Measurements from ENCODE around the gene IFRD2. TPM values are rescaled to one million over a fixed set of nuclear protein-coding genes. Genes with fewer than 3 reads are reported as not detected.

The IFRD2 gene
- total and polyA plus RNA-seq, 9 of the 15 experiments (the other 6 are each of a cell fraction or from before 2014, with no cell fraction given) = 30.5 to 115 (median 52.8) TPM

DNA sequence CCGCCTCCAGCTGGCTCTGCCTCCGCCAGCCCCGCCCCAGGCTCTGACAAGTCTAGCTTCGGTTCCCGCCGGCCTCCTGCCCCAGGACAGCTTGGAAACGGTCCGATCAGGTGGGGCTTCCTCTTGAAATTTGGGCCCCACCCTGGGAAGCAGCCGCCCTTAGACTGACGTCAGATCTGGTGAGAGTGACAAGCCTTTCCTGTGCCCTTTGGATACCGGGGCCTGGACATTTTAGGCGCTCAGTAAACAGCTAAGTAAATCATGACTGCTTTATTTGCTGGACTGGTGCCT, 7.4 kb upstream of the IFRD2 start (continued):
- TF ChIP-seq TOE1 (IDR thresholded peaks at IDR 0.05; ENCODE audit: borderline replicate concordance) = no peak
- no peak for TF ChIP-seq TOE1 (CRISPR knock-in tag; IDR thresholded peaks at IDR 0.05; ENCODE audit: borderline replicate concordance, low read depth)
- TF ChIP-seq BCL6 (CRISPR knock-in tag; IDR thresholded peaks at IDR 0.05) = no peak
- TF ChIP-seq, protein P1, sequence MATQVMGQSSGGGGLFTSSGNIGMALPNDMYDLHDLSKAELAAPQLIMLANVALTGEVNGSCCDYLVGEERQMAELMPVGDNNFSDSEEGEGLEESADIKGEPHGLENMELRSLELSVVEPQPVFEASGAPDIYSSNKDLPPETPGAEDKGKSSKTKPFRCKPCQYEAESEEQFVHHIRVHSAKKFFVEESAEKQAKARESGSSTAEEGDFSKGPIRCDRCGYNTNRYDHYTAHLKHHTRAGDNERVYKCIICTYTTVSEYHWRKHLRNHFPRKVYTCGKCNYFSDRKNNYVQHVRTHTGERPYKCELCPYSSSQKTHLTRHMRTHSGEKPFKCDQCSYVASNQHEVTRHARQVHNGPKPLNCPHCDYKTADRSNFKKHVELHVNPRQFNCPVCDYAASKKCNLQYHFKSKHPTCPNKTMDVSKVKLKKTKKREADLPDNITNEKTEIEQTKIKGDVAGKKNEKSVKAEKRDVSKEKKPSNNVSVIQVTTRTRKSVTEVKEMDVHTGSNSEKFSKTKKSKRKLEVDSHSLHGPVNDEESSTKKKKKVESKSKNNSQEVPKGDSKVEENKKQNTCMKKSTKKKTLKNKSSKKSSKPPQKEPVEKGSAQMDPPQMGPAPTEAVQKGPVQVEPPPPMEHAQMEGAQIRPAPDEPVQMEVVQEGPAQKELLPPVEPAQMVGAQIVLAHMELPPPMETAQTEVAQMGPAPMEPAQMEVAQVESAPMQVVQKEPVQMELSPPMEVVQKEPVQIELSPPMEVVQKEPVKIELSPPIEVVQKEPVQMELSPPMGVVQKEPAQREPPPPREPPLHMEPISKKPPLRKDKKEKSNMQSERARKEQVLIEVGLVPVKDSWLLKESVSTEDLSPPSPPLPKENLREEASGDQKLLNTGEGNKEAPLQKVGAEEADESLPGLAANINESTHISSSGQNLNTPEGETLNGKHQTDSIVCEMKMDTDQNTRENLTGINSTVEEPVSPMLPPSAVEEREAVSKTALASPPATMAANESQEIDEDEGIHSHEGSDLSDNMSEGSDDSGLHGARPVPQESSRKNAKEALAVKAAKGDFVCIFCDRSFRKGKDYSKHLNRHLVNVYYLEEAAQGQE (IDR thresholded peaks at IDR 0.05; ENCODE audit: borderline replicate concordance) = 0 out of 2 replicates have a peak, but pooled peaks have one; percentile 19
- TF ChIP-seq, protein P1 (CRISPR knock-in tag; IDR thresholded peaks at IDR 0.05; ENCODE audit: low read depth) = no peak
- TF ChIP-seq, protein P2, sequence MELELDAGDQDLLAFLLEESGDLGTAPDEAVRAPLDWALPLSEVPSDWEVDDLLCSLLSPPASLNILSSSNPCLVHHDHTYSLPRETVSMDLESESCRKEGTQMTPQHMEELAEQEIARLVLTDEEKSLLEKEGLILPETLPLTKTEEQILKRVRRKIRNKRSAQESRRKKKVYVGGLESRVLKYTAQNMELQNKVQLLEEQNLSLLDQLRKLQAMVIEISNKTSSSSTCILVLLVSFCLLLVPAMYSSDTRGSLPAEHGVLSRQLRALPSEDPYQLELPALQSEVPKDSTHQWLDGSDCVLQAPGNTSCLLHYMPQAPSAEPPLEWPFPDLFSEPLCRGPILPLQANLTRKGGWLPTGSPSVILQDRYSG (tag; conservative IDR thresholded peaks at IDR 0.05; ENCODE audit: low read depth) = no peak
- TF ChIP-seq, protein P3, sequence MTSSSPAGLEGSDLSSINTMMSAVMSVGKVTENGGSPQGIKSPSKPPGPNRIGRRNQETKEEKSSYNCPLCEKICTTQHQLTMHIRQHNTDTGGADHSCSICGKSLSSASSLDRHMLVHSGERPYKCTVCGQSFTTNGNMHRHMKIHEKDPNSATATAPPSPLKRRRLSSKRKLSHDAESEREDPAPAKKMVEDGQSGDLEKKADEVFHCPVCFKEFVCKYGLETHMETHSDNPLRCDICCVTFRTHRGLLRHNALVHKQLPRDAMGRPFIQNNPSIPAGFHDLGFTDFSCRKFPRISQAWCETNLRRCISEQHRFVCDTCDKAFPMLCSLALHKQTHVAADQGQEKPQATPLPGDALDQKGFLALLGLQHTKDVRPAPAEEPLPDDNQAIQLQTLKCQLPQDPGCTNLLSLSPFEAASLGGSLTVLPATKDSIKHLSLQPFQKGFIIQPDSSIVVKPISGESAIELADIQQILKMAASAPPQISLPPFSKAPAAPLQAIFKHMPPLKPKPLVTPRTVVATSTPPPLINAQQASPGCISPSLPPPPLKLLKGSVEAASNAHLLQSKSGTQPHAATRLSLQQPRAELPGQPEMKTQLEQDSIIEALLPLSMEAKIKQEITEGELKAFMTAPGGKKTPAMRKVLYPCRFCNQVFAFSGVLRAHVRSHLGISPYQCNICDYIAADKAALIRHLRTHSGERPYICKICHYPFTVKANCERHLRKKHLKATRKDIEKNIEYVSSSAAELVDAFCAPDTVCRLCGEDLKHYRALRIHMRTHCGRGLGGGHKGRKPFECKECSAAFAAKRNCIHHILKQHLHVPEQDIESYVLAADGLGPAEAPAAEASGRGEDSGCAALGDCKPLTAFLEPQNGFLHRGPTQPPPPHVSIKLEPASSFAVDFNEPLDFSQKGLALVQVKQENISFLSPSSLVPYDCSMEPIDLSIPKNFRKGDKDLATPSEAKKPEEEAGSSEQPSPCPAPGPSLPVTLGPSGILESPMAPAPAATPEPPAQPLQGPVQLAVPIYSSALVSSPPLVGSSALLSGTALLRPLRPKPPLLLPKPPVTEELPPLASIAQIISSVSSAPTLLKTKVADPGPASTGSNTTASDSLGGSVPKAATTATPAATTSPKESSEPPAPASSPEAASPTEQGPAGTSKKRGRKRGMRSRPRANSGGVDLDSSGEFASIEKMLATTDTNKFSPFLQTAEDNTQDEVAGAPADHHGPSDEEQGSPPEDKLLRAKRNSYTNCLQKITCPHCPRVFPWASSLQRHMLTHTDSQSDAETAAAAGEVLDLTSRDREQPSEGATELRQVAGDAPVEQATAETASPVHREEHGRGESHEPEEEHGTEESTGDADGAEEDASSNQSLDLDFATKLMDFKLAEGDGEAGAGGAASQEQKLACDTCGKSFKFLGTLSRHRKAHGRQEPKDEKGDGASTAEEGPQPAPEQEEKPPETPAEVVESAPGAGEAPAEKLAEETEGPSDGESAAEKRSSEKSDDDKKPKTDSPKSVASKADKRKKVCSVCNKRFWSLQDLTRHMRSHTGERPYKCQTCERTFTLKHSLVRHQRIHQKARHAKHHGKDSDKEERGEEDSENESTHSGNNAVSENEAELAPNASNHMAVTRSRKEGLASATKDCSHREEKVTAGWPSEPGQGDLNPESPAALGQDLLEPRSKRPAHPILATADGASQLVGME (CRISPR knock-in tag; IDR thresholded peaks at IDR 0.05) = no peak
- TF ChIP-seq ZNF143 (CRISPR knock-in tag; IDR thresholded peaks at IDR 0.05) = no peak
- no peak for TF ChIP-seq ZNF785 (CRISPR knock-in tag; IDR thresholded peaks at IDR 0.05)
- 0 out of 2 replicates have a peak, but pooled peaks have one; percentile 31 for TF ChIP-seq SP1 (CRISPR knock-in tag; IDR thresholded peaks at IDR 0.05)
- no peak for TF ChIP-seq ZNF232 (CRISPR knock-in tag; IDR thresholded peaks at IDR 0.05)
- TF ChIP-seq EP400 (IDR thresholded peaks at IDR 0.05) = peak; percentile 5; the same call in 1 of the 2 replicates
- peak; percentile 66 for TF ChIP-seq CREM (IDR thresholded peaks at IDR 0.05; ENCODE audit: low read depth)
- no peak for TF ChIP-seq ARID2 (IDR thresholded peaks at IDR 0.05)
- TF ChIP-seq GABPA (tag; conservative IDR thresholded peaks at IDR 0.05; ENCODE audit: low read depth) = peak; percentile 34
- TF ChIP-seq SPI1 (IDR thresholded peaks at IDR 0.05; ENCODE audit: borderline replicate concordance, low read depth, low read length) = no peak
